Testis (tissue), 2 donors: ENCODE measurements around the gene CAPZA2.

Experiments used
- POLR2A ChIP-seq: fragments of 450-650 bp; IDR thresholded peaks from one replicate; pipeline ENCODE4 v1.6.1; 2017; ENCODE audit warnings: antibody characterized with exemption, mild to moderate bottlenecking, moderate library complexity
- TF ChIP-seq, protein P1 (sequence below), 3 experiments: fragments of 450-650 bp in 2 of 3; fragments of 200-600 bp in 1 of 3; sonication (generic) in 1 of 3; IDR thresholded peaks; one replicate each; pipeline ENCODE4 v1.5.1; 2016 to 2019; ENCODE audit warnings: antibody characterized with exemption in 3 of 3, mild to moderate bottlenecking in 2 of 3, moderate library complexity in 1 of 3

DNA sequence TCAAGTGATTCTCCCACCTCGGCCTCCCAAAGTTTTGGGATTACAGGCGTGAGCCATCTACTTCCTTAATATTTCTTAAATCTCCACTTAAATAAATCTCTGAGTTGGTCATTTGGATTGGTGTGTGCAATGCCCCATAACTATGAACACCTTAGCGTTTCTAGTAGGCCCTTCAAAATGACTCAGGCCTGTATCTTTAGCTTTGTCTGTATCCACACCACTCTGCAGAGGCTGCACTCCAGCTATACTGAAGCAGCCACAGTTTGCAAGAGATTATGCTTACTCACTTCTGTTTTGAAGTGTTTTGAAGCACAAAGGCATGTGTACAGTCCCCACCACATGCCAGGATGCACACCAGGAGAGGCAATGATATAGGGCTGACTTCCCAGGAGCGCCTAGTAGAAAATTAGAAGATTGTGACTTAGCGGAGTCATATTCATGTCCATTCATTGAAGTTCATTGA, 88.5 kb downstream of the CAPZA2 start:
- TF ChIP-seq, protein P1, sequence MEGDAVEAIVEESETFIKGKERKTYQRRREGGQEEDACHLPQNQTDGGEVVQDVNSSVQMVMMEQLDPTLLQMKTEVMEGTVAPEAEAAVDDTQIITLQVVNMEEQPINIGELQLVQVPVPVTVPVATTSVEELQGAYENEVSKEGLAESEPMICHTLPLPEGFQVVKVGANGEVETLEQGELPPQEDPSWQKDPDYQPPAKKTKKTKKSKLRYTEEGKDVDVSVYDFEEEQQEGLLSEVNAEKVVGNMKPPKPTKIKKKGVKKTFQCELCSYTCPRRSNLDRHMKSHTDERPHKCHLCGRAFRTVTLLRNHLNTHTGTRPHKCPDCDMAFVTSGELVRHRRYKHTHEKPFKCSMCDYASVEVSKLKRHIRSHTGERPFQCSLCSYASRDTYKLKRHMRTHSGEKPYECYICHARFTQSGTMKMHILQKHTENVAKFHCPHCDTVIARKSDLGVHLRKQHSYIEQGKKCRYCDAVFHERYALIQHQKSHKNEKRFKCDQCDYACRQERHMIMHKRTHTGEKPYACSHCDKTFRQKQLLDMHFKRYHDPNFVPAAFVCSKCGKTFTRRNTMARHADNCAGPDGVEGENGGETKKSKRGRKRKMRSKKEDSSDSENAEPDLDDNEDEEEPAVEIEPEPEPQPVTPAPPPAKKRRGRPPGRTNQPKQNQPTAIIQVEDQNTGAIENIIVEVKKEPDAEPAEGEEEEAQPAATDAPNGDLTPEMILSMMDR (IDR thresholded peaks at IDR 0.05), result no peak
- TF ChIP-seq POLR2A, result no peak
